ENCODE data around the gene POU5F1. TPM values are rescaled to one million over a fixed set of nuclear protein-coding genes. Genes with fewer than 3 reads are reported as not detected.

Gene POU5F1
- total and polyA plus RNA-seq, 2 of the 4 experiments (the other 2 are of a cell fraction), result not detected

DNA sequence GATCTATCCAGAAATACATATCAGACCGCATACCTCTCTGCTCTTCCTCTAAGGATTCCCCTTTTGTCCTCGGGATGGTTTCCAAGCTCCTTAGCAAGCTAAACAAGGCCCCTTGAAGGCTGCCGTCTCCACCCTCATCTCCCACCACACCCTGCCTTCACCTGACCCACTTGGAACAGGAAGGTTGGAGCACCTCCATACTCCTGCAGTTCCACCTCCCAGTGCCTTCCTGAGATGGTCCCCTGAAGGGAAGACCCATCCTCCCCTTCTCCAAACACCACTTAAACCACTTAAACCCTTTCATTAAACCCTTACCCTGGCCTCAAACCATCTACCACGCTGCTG, 8.5 kb upstream of the POU5F1 start:
- BruUV-seq (replicated peaks), result no TSS peak
- Histone ChIP-seq H2BK120ac (ENCODE audit: low read depth, low read length) (peak overlapping the region; percentile 73), H2AFZ (replicated peaks; ENCODE audit: low read length, poor library complexity) (peak overlapping the region; percentile 77), H3K27ac (ENCODE audit: insufficient read depth, low read length) (no peak overlapping the region), H3K56ac (ENCODE audit: extremely low read depth, insufficient read depth, low read length) (no peak overlapping the region), H3K9me1 (ENCODE audit: insufficient read depth, low read length) (peaks cover 11% of the 10 kb centered on the region; the same call in 1 of the 2 replicates), H2BK20ac (ENCODE audit: low read depth, low read length) (no peak overlapping the region; the same call in 1 of the 2 replicates), H3K4me3 (ENCODE audit: insufficient read depth, low read depth, low read length) (no peak overlapping the region), H4K91ac (ENCODE audit: insufficient read depth, low read depth, low read length) (no peak overlapping the region), H2BK5ac (ENCODE audit: low read depth, low read length, poor library complexity, severe bottlenecking) (no peak overlapping the region), H3K23ac (ENCODE audit: low read depth, low read length) (no peak overlapping the region), H4K5ac (ENCODE audit: low read depth, low read length) (0 out of 2 replicates have a peak overlapping the region, but pooled peaks have one; percentile 37), H3K79me1 (ENCODE audit: low read depth in 1 of 2, low read length in 2 of 2) (no peaks in the 10 kb centered on the region), H4K8ac (ENCODE audit: low read depth in 2 of 2, low read length in 2 of 2) (peak overlapping the region in 1 of 2 experiments; percentile 66; a peak in 1 of 4 replicates), H3K4me1 (ENCODE audit: control insufficient read depth, insufficient read depth, low read length) (peaks cover 6% of the 10 kb centered on the region), H2AK9ac (replicated peaks; ENCODE audit: low read depth, low read length, poor library complexity) (peak overlapping the region; percentile 7), H3K14ac (replicated peaks; ENCODE audit: low read depth, low read length) (peak overlapping the region; percentile 83), H3K9ac (ENCODE audit: low read depth, low read length) (no peak overlapping the region), H3K27me3 (ENCODE audit: control insufficient read depth, insufficient read depth, low read length) (no peaks in the 10 kb centered on the region), H3K9me3 (ENCODE audit: control insufficient read depth, insufficient read depth, low read length) (no peaks in the 10 kb centered on the region), H2AK5ac (ENCODE audit: low read depth, low read length) (peak overlapping the region; percentile 56; the same call in 1 of the 2 replicates), H3K36me3 (ENCODE audit: control insufficient read depth, insufficient read depth, low read length) (no peaks in the 10 kb centered on the region), H3K4me2 (ENCODE audit: low read depth, low read length) (no peak overlapping the region), H2BK15ac (ENCODE audit: low read depth, low read length) (no peak overlapping the region), H3K18ac (ENCODE audit: low read depth, low read length) (no peak overlapping the region), H4K20me1 (ENCODE audit: insufficient read depth, low read length) (no peaks in the 10 kb centered on the region), H3K4ac (ENCODE audit: low read depth, low read length) (peak overlapping the region; percentile 78)
- no peak for DNase-seq
- 86 to 100% methylated on average over 1 of the region's 4 CpGs for WGBS, 2 experiments (ENCODE audit: extremely low coverage in 2 of 2, insufficient read length in 1 of 2)
- in situ Hi-C loops (cut with MboI; ENCODE audit: low sequenced_read_pairs) (no loop called here), intact Hi-C loops (cut with micrococcal nuclease) (no loop called here), dilution Hi-C loops (cut with HindIII; ENCODE audit: low sequenced_read_pairs, unreplicated experiment) (no loop called here)
- TF ChIP-seq SMC3 (IDR thresholded peaks at IDR 0.05; ENCODE audit: low read depth, low read length) (no peak), RCOR1 (IDR thresholded peaks at IDR 0.05; ENCODE audit: insufficient replicate concordance, low read length) (no peak), NFE2L2 (IDR thresholded peaks at IDR 0.05; ENCODE audit: low read depth, low read length) (no peak), CEBPB (IDR thresholded peaks at IDR 0.05; ENCODE audit: low read depth, low read length) (no peak), MXI1 (IDR thresholded peaks at IDR 0.05; ENCODE audit: borderline replicate concordance, low read depth, low read length) (no peak), POLR2A (IDR thresholded peaks at IDR 0.05; ENCODE audit: low read depth, low read length) (no peak), RFX5 (IDR thresholded peaks at IDR 0.05; ENCODE audit: low read depth, low read length) (no peak), CHD1 (IDR thresholded peaks at IDR 0.05; ENCODE audit: low read depth, low read length) (no peak), MAFK (IDR thresholded peaks at IDR 0.05; ENCODE audit: low read depth, low read length) (no peak), FOS (IDR thresholded peaks at IDR 0.05; ENCODE audit: low read depth, low read length) (no peak), RAD21 (IDR thresholded peaks at IDR 0.05; ENCODE audit: low read length) (no peak), BHLHE40 (IDR thresholded peaks at IDR 0.05; ENCODE audit: low read depth, low read length) (no peak), MAZ (IDR thresholded peaks at IDR 0.05; ENCODE audit: borderline replicate concordance, low read depth, low read length) (no peak), CTCF (conservative IDR thresholded peaks at IDR 0.05; ENCODE audit: low read depth, low read length) (no peak)
- TF ChIP-seq, protein P1, sequence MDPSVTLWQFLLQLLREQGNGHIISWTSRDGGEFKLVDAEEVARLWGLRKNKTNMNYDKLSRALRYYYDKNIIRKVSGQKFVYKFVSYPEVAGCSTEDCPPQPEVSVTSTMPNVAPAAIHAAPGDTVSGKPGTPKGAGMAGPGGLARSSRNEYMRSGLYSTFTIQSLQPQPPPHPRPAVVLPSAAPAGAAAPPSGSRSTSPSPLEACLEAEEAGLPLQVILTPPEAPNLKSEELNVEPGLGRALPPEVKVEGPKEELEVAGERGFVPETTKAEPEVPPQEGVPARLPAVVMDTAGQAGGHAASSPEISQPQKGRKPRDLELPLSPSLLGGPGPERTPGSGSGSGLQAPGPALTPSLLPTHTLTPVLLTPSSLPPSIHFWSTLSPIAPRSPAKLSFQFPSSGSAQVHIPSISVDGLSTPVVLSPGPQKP (IDR thresholded peaks at IDR 0.05; ENCODE audit: borderline replicate concordance, low read depth, low read length), result no peak
- TF ChIP-seq, protein P2, sequence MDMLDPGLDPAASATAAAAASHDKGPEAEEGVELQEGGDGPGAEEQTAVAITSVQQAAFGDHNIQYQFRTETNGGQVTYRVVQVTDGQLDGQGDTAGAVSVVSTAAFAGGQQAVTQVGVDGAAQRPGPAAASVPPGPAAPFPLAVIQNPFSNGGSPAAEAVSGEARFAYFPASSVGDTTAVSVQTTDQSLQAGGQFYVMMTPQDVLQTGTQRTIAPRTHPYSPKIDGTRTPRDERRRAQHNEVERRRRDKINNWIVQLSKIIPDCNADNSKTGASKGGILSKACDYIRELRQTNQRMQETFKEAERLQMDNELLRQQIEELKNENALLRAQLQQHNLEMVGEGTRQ (IDR thresholded peaks at IDR 0.05; ENCODE audit: low read depth, low read length), result no peak
- POLR2A ChIA-PET (ENCODE audit: unreplicated experiment), result no interaction called here
- CTCF ChIA-PET, result no interaction called here
- ATAC-seq (ENCODE audit: low read depth), result no peak
